CD14-positive monocyte (primary cell): ENCODE data around the gene IRX3. TPM values are rescaled to one million over a fixed set of nuclear protein-coding genes. Genes with fewer than 3 reads are reported as not detected.

Source experiments
- DNase-seq, 3 donors: peaks; one replicate each; pipeline ENCODE4 v3.0.0-alpha.2; 2011 to 2022
- H2AFZ ChIP-seq: 2 replicates; pipeline ENCODE4 v1.6.0; 2012; ENCODE audit warnings: mild to moderate bottlenecking, low read depth, low read length, inconsistent platforms; ENCODE audit not compliant: insufficient read depth, poor library complexity, severe bottlenecking
- H3K27ac ChIP-seq, 2 donors: 1 replicate in 1 of 2; 2 replicates in 1 of 2; pipeline ENCODE4 v1.5.1; 2012 to 2013; ENCODE audit warnings: low read length in 2 of 2, control low read depth in 1 of 2, inconsistent platforms in 1 of 2, low read depth in 1 of 2, mild to moderate bottlenecking in 1 of 2
- H3K27me3 ChIP-seq, 2 donors: one replicate each; pipeline versions ENCODE4 v1.6.0 to v1.6.1; 2011 to 2013; ENCODE audit warnings: low read length in 2 of 2; ENCODE audit not compliant: control insufficient read depth in 2 of 2, insufficient read depth in 2 of 2
- H3K36me3 ChIP-seq, 2 donors: replicated peaks in 1 of 2; 1 replicate in 1 of 2; 2 replicates in 1 of 2; pipeline versions ENCODE4 v1.5.1 to v1.6.1; 2012 to 2013; ENCODE audit warnings: low read length in 2 of 2, control low read depth in 1 of 2, inconsistent platforms in 1 of 2, mild to moderate bottlenecking in 1 of 2; ENCODE audit not compliant: insufficient read depth in 2 of 2, control insufficient read depth in 1 of 2
- H3K4me1 ChIP-seq, 2 donors: 1 replicate in 1 of 2; 2 replicates in 1 of 2; pipeline versions ENCODE4 v1.5.1 to v1.6.1; 2012 to 2013; ENCODE audit warnings: low read length in 2 of 2, control low read depth in 1 of 2, inconsistent platforms in 1 of 2, mild to moderate bottlenecking in 1 of 2, moderate library complexity in 1 of 2; ENCODE audit not compliant: insufficient read depth in 2 of 2, control insufficient read depth in 1 of 2
- H3K4me2 ChIP-seq: replicated peaks from 2 replicates; pipeline ENCODE3; 2012; ENCODE audit warnings: low read length, moderate library complexity, mild to moderate bottlenecking; ENCODE audit not compliant: poor library complexity, severe bottlenecking; ENCODE audit errors: extremely low read depth
- H3K4me3 ChIP-seq, 3 experiments: fragments of 200-600 bp in 1 of 3; sonication (generic) in 1 of 3; replicated peaks in 1 of 3; 1 replicate in 2 of 3; 2 replicates in 1 of 3; pipeline ENCODE4 v1.5.1; 2011 to 2013; ENCODE audit warnings: low read length in 3 of 3, mild to moderate bottlenecking in 3 of 3, control low read depth in 2 of 3, low read depth in 2 of 3, inconsistent platforms in 1 of 3, moderate library complexity in 1 of 3
- H3K79me2 ChIP-seq: 2 replicates; pipeline ENCODE4 v1.6.0; 2012; ENCODE audit warnings: mild to moderate bottlenecking, control low read depth, inconsistent platforms, low read length, moderate library complexity; ENCODE audit not compliant: insufficient read depth
- H3K9ac ChIP-seq: 2 replicates; pipeline ENCODE4 v1.6.0; 2017; ENCODE audit warnings: low read length, mild to moderate bottlenecking; ENCODE audit not compliant: insufficient read depth, poor library complexity, severe bottlenecking
- H3K9me3 ChIP-seq, 2 donors: replicated peaks in 1 of 2; 1 replicate in 1 of 2; 2 replicates in 1 of 2; pipeline versions ENCODE4 v1.5.1 to v1.6.1; 2012 to 2013; ENCODE audit warnings: low read length in 2 of 2, control low read depth in 1 of 2; ENCODE audit not compliant: control insufficient read depth in 1 of 2, insufficient read depth in 1 of 2
- H4K20me1 ChIP-seq: 2 replicates; pipeline ENCODE4 v1.6.0; 2012; ENCODE audit warnings: mild to moderate bottlenecking, low read length, control low read depth, moderate library complexity; ENCODE audit not compliant: insufficient read depth
- H3K27ac Mint-ChIP-seq, 7 donors: one replicate each; pipeline ENCODE4 v1.8.0; 2020; ENCODE audit warnings: mild to moderate bottlenecking in 7 of 7, mixed read lengths in 7 of 7, moderate library complexity in 6 of 7, inconsistent platforms in 2 of 7
- H3K27me3 Mint-ChIP-seq, 3 donors: one replicate each; pipeline ENCODE4 v1.8.0; 2021 to 2022; ENCODE audit warnings: low read depth in 3 of 3, mild to moderate bottlenecking in 3 of 3, mixed read lengths in 3 of 3, moderate library complexity in 3 of 3, inconsistent platforms in 1 of 3
- H3K36me3 Mint-ChIP-seq, 2 donors: one replicate each; pipeline ENCODE4 v1.8.0; 2020; ENCODE audit warnings: mixed read lengths in 2 of 2, inconsistent platforms in 1 of 2, mild to moderate bottlenecking in 1 of 2
- H3K4me1 Mint-ChIP-seq: one replicate; pipeline ENCODE4 v1.8.0; 2020; ENCODE audit warnings: mild to moderate bottlenecking, mixed read lengths
- H3K4me3 Mint-ChIP-seq, 2 donors: one replicate each; pipeline ENCODE4 v1.8.0; 2020; ENCODE audit warnings: mild to moderate bottlenecking in 2 of 2, mixed read lengths in 2 of 2, moderate library complexity in 1 of 2
- H3K9me3 Mint-ChIP-seq, 7 donors: one replicate each; pipeline ENCODE4 v1.8.0; 2020 to 2022; ENCODE audit warnings: mixed read lengths in 7 of 7, mild to moderate bottlenecking in 6 of 7, moderate library complexity in 6 of 7, inconsistent platforms in 2 of 7
- CTCF ChIP-seq: fragments of 200-600 bp; IDR thresholded peaks from one replicate; pipeline ENCODE4 v1.8.0; 2022; ENCODE audit warnings: antibody characterized with exemption, mild to moderate bottlenecking
- WGBS: methylation state at CpG from one replicate; pipeline ENCODE4 v1.1.5; 2013; ENCODE audit warnings: missing lambda C conversion rate; ENCODE audit not compliant: insufficient coverage; 5-methylcytosine and 5-hydroxymethylcytosine counted together
- intact Hi-C, 2 donors: fragments of 100-400 bp; cut with micrococcal nuclease; formaldehyde crosslinking; loops; one replicate each; pipeline versions ENCODE4 v1.15.0 to v1.15.1; 2023
- polyA plus RNA-seq, 3 donors: library from polyadenylated mRNA; depleted of rRNA in 1 of 3; unstranded in 2 of 3; stranded (reverse) in 1 of 3; fragments of 300-500 nt in 2 of 3; fragments of >200 nt in 1 of 3; fragmentation: Illumina TruSeq in 2 of 3; gene quantifications; 1 replicate in 2 of 3; 2 replicates in 1 of 3; pipeline ENCODE4 v1.2.3, GENCODE V29; 2012 to 2021

The IRX3 gene
- polyA plus RNA-seq, 3 donors, result not detected

DNA sequence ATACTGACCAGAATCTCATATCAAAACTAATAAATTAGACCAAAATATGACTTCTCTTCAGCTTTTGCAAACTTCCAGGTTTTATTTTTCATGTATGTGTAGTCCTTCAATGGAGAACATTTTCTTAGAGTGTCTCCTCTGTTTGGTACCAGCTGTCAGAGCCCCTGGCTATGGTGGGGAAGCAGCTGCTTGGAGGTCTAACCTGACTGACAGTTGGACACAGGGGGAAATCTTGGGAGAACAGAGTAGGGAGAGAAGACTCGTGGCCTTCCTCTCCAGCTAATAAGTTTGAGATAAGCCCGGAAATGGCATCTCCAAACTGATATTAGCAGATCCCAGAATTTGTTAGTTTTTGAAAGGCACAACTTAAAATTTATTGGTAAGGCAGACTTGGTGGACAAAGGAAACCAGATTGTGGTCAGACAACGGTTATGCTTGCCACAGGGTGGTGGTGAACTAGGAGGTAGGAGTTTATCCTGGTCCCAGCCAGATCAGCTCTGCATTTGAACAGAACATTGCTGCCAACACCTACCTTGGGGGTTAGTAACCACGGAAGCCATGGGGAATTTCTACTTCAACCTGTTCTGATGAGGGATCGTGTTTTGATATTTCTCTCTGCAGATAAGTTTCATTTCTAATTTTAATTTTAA lies 39.2 kb upstream of the IRX3 start:
- intact Hi-C loops, result no loop called here
- Histone ChIP-seq H3K4me3 (no peak overlapping the region), H3K36me3 (no peaks in the 10 kb centered on the region), H3K4me2 (no peak overlapping the region), H3K27me3 (peaks cover 0 to 2% of the 10 kb centered on the region in 2 donors), H3K79me2 (no peaks in the 10 kb centered on the region), H4K20me1 (no peaks in the 10 kb centered on the region), H3K9ac (no peak overlapping the region), H2AFZ (no peak overlapping the region), H3K4me1 (no peaks in the 10 kb centered on the region), H3K9me3 (no peaks in the 10 kb centered on the region), H3K27ac (no peak overlapping the region)
- Mint-ChIP-seq H3K27ac (no peak overlapping the region), H3K27me3 (peaks cover 6 to 12% (median 7%) of the 10 kb centered on the region in 3 donors), H3K36me3 (no peaks in the 10 kb centered on the region), H3K4me1 (no peaks in the 10 kb centered on the region), H3K4me3 (no peak overlapping the region), H3K9me3 (peaks cover 0 to 2% (median 0%) of the 10 kb centered on the region in 7 donors)
- no peak for DNase-seq
- TF ChIP-seq CTCF, result no peak
- no CpG with 5 or more reads among the region's 5 CpGs for WGBS

GRCh38 chr16:54324716-54325115 lies 38.1 kb upstream of the IRX3 start:
- DNase-seq, result no peak
- Mint-ChIP-seq H3K27ac (no peak overlapping the region), H3K4me1 (no peaks in the 10 kb centered on the region), H3K9me3 (peaks cover 0 to 2% (median 0%) of the 10 kb centered on the region in 7 donors), H3K4me3 (no peak overlapping the region), H3K36me3 (no peaks in the 10 kb centered on the region), H3K27me3 (peaks cover 7 to 8% (median 7%) of the 10 kb centered on the region in 3 donors)
- no peaks in the 10 kb centered on the region for H3K36me3 ChIP-seq
- H3K4me1 ChIP-seq, result no peaks in the 10 kb centered on the region
- H3K79me2 ChIP-seq, result no peaks in the 10 kb centered on the region
- H3K27me3 ChIP-seq, result no peaks in the 10 kb centered on the region
- H3K4me3 ChIP-seq, result no peak overlapping the region
- H3K27ac ChIP-seq, result no peak overlapping the region
- no peak for TF ChIP-seq CTCF
- H3K9ac ChIP-seq, result no peak overlapping the region
- intact Hi-C loops, result no loop called here
- H2AFZ ChIP-seq, result no peak overlapping the region
- no peaks in the 10 kb centered on the region for H3K9me3 ChIP-seq
- 92% methylated on average over 2 of the region's 2 CpGs for WGBS
- H3K4me2 ChIP-seq, result no peak overlapping the region
- H4K20me1 ChIP-seq, result no peaks in the 10 kb centered on the region
